Erythroblast (primary cell): Measurements from ENCODE around the gene SLC12A9.

Experiments
- GATA1 ChIP-seq: IDR thresholded peaks from 2 replicates; pipeline ENCODE4 v1.6.1; 2011; ENCODE audit warnings: low read depth, mild to moderate bottlenecking, control low read depth, low read length, moderate library complexity
- POLR2A ChIP-seq: IDR thresholded peaks from 2 replicates; pipeline ENCODE4 v1.6.1; 2011; ENCODE audit warnings: mild to moderate bottlenecking, low read length

DNA sequence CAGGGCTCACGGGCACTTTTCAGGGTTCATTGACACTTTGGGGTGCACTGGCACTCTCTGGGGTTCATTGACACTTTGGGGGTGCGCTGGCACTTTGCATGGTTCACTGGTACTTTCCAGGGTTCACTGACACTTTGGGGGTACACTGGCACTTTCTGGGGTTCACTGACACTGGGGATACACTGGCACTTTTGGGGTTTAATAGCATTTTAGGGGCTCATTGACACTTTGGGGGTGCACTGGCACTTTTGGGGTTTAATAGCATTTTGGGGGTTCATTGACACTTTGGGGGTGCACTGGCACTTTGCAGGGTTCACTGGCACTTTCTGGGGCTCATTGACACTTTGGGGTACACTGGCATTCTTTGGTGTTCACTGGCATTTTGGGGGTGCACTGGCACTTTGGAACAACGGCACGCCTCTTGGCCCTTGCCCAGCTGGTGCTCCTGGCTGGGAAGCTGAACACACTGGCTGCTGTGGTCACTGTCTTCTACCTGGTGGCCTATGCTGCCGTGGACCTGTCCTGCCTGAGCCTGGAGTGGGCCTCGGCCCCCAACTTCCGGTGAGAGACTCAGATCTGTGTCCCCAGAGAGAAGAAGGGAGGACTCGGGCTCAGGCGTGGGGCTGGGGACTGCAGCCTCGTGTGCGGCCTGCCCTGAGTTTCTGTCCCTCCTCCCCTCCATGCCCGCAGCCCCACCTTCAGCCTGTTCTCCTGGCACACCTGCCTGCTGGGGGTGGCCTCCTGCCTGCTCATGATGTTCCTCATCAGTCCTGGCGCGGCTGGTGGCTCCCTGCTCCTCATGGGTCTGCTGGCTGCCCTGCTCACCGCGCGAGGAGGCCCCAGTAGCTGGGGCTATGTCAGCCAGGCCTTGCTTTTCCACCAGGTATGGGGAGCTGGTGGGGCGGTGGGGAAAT is 8.4 kb downstream of the SLC12A9 start:
- no peak for TF ChIP-seq POLR2A
- TF ChIP-seq GATA1 = no peak
